Skeletal muscle satellite cell (primary cell): ENCODE results near the gene AK9.

Source experiments
- H3K27me3 ChIP-seq: 2 replicates; pipeline ENCODE4 v1.7.0; 2013; ENCODE audit warnings: low read length; ENCODE audit not compliant: control insufficient read depth, insufficient read depth
- H3K36me3 ChIP-seq: 2 replicates; pipeline ENCODE4 v1.7.0; 2013; ENCODE audit warnings: mild to moderate bottlenecking, control low read depth, low read length; ENCODE audit not compliant: insufficient read depth
- H3K4me1 ChIP-seq: 2 replicates; pipeline ENCODE4 v1.7.0; 2013; ENCODE audit warnings: low read length; ENCODE audit not compliant: control insufficient read depth, insufficient read depth
- H3K4me2 ChIP-seq: 2 replicates; pipeline ENCODE4 v1.7.0; 2013; ENCODE audit warnings: mild to moderate bottlenecking, low read length
- H3K4me3 ChIP-seq: 2 replicates; pipeline ENCODE4 v1.7.0; 2013; ENCODE audit warnings: low read length
- H3K9ac ChIP-seq: 2 replicates; pipeline ENCODE4 v1.7.0; 2013; ENCODE audit warnings: mild to moderate bottlenecking, low read depth, low read length, moderate library complexity
- H3K9me3 ChIP-seq: replicated peaks from 2 replicates; pipeline ENCODE4 v1.7.0; 2013; ENCODE audit warnings: mild to moderate bottlenecking, control low read depth, low read length

Gene AK9

DNA sequence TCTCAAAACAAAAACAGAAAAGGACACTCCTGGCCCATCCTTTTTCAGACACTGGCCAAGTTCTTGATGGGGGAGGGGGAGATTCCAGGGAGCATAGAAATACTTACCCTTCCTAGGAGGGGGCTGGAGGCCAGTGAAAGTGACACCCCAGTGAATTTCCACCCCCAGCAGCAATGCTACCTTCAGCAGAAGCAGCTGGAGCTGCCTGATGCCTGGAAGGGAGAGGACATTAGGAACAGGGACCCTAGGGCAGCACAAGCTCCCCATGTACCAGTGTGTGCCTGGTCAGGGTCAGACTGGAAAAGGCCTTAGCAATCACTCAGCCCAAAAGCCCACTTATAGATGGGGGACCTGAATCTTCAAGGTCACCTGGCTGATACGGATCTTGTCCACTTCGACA is 237.8 kb downstream of the AK9 start:
- H3K9ac ChIP-seq = no peak overlapping the region
- H3K4me2 ChIP-seq = peak overlapping the region; percentile 92
- H3K27me3 ChIP-seq = no peaks in the 10 kb centered on the region
- peaks cover 33% of the 10 kb centered on the region for H3K4me1 ChIP-seq
- H3K36me3 ChIP-seq = peaks cover 52% of the 10 kb centered on the region
- no peaks in the 10 kb centered on the region for H3K9me3 ChIP-seq
- H3K4me3 ChIP-seq = peak overlapping the region; percentile 95

DNA sequence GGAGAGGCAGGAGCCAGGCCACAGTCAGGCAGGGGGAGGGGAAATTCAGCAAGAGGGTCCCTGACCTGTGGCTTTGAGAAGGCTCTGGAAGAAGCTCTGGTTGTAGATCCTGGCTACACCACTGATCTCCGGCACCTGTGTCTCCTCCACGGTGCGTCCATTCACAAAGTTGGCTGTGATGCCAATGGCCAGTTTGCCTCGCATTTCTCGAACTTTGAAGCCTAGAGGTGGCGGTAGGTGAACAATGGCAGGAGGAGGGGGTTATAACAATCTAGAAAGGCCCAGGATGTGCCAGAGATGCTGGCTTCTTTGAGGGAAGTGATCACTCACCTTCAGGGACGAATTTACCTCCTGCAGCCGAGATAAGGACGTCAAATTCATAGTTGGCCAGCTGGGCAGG is 238.8 kb downstream of the AK9 start:
- Histone ChIP-seq H3K9ac (no peak overlapping the region), H3K36me3 (peaks cover 57% of the 10 kb centered on the region), H3K4me3 (no peak overlapping the region), H3K27me3 (no peaks in the 10 kb centered on the region), H3K4me1 (peaks cover 25% of the 10 kb centered on the region), H3K9me3 (no peaks in the 10 kb centered on the region), H3K4me2 (no peak overlapping the region)

DNA sequence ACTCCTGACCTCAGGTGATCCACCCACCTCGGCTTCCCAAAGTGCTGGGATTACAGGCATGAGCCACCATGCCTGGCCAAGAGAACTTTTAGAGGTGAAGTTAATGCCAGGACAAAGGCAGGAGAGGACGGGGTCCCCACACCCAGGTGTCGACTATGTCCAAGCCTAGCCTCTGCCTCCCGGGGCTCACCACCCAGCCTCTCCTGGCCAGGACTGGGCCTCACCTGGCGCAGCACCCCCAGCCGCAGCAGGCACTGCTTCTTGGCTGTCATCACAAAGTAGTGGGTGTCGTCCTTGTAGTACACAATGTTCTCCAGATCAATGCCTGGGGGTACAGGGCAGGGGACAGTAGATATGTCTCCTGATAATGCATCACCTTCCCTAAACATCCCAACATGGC is 239.6 kb downstream of the AK9 start:
- no peak overlapping the region for H3K4me2 ChIP-seq
- H3K36me3 ChIP-seq = peaks cover 65% of the 10 kb centered on the region
- H3K9ac ChIP-seq = no peak overlapping the region
- H3K9me3 ChIP-seq = no peaks in the 10 kb centered on the region
- H3K4me1 ChIP-seq = peaks cover 17% of the 10 kb centered on the region
- H3K27me3 ChIP-seq = no peaks in the 10 kb centered on the region
- H3K4me3 ChIP-seq = no peak overlapping the region

DNA sequence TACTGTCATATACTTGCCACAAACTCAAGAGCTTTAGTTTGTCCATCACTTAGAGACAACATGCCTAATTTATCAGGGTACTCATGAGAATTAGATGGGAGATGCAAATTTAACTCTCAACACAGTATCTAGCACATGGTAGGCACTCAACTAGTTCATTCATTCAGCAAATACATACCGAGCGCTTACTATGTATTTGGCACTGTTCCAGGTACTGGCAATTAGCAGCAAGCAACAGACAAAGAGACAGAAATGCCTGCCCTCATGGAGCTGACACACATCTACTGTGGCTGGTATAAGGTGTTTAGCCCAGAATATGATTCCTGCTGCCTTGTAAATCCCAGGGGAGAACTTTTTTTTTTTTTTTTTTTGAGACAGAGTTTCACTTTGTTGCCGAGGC is 240.2 kb downstream of the AK9 start:
- H3K4me2 ChIP-seq = no peak overlapping the region
- H3K36me3 ChIP-seq = peaks cover 71% of the 10 kb centered on the region
- H3K4me1 ChIP-seq = peaks cover 17% of the 10 kb centered on the region
- H3K4me3 ChIP-seq = no peak overlapping the region
- no peaks in the 10 kb centered on the region for H3K27me3 ChIP-seq
- no peak overlapping the region for H3K9ac ChIP-seq
- H3K9me3 ChIP-seq = no peaks in the 10 kb centered on the region

DNA sequence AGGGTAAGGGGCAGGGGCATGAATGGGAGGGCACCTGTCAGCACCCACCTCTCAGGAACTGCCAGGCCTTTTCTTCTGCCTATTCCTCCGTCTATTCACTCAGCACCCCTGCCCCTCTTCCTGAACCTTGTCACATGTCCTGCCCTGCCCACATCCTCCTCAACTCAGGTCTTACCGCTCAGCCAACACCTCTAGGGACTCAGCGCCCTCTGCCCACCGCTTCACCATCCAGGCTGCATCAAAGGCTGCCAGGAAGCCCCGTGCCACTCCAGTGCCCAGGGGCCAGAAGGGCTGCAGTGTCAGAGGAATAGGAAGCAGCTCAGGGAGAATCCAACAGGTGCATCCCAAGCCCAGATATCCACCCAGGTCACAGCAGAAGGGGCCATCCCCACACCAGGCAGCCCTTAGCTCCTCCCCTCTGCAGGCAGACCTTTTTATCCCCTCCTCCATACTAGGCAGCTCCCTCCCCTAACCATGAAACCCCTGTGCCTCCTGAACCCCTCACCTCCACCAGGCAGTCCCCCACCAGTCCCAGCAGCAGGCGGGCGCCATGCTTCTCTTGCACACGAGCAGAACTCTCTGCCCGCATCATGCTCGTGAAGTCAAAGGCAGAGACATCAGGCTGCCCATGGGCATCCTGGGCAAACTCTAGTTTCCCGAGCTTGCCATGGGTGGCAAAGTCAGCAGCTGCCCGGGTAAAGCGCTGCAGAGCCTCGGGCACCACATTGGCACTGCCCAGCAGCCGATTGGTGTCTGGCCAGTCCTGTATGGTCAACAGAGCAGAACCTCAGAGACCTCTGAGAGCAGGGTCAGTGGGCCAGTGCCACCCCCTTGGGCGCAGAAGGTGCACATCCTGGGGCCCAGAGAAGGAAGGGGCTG is 241.0 kb downstream of the AK9 start:
- Histone ChIP-seq H3K9ac (no peak overlapping the region), H3K4me3 (no peak overlapping the region), H3K4me1 (peaks cover 17% of the 10 kb centered on the region)

DNA sequence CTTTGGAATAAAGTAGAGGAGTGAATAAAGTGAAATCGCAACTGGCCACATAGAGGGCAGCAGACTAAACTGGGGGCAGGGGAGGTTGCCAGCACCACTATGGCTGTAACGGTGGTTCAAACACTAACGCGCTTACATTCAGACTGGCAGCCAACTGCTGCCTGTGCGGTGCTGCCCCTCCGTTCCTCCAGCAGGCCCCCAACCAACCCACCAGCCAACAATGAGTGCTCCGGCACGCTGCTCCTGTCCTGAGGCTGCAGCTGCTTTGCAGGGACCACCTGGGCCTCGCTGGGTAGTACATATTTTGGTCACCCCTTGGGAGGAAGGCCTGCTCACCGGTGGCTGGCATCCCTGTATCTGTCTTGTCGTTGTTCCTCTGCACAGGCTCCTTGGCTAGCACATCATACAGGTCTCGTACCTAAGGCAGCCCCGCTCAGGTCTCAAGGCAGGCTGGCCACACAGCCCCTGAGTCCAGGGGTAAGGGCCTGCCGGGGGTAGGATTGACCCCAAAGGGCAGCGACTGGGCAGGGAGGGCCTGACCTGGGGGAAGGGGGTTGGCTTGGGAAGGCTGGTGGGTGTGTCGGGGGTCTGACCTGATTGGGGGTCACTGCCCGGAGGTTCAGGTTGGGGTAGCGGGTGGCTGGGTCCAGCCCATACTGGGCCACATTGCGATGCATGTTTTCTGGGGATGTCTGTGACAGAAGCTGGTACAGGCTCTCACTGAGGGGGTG is 241.8 kb downstream of the AK9 start:
- Histone ChIP-seq H3K9ac (no peak overlapping the region), H3K4me3 (no peak overlapping the region), H3K36me3 (peaks cover 86% of the 10 kb centered on the region), H3K4me1 (peaks cover 12% of the 10 kb centered on the region), H3K9me3 (no peaks in the 10 kb centered on the region), H3K4me2 (no peak overlapping the region), H3K27me3 (no peaks in the 10 kb centered on the region)

More for the DNA sequence above, 241.0 kb downstream of the AK9 start:
- H3K36me3 ChIP-seq = peaks cover 78% of the 10 kb centered on the region
- H3K9me3 ChIP-seq = no peaks in the 10 kb centered on the region
- H3K4me2 ChIP-seq = no peak overlapping the region
- no peaks in the 10 kb centered on the region for H3K27me3 ChIP-seq

DNA sequence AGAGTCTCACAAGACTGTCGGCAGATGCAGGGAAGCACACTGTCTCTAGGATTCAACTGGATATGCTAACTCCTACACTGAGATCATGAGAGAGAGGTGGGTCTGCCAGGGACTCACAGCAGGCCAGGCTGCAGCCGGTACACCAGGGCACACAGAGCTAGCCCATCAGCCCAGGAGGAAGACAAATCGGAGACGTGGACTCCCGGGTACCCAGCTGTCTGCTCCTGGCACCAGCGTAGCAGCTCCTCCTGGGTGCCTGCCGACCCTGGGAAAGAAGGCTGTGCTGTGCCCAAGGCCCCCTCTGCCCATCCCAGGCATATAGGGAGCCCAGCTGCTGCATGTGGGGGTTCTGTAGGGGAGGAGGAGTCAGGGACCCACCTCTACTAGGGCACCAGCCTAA is 242.4 kb downstream of the AK9 start:
- peaks cover 89% of the 10 kb centered on the region for H3K36me3 ChIP-seq
- peaks cover 6% of the 10 kb centered on the region for H3K4me1 ChIP-seq
- no peaks in the 10 kb centered on the region for H3K9me3 ChIP-seq
- H3K27me3 ChIP-seq = no peaks in the 10 kb centered on the region
- H3K9ac ChIP-seq = no peak overlapping the region
- no peak overlapping the region for H3K4me3 ChIP-seq
- H3K4me2 ChIP-seq = no peak overlapping the region

DNA sequence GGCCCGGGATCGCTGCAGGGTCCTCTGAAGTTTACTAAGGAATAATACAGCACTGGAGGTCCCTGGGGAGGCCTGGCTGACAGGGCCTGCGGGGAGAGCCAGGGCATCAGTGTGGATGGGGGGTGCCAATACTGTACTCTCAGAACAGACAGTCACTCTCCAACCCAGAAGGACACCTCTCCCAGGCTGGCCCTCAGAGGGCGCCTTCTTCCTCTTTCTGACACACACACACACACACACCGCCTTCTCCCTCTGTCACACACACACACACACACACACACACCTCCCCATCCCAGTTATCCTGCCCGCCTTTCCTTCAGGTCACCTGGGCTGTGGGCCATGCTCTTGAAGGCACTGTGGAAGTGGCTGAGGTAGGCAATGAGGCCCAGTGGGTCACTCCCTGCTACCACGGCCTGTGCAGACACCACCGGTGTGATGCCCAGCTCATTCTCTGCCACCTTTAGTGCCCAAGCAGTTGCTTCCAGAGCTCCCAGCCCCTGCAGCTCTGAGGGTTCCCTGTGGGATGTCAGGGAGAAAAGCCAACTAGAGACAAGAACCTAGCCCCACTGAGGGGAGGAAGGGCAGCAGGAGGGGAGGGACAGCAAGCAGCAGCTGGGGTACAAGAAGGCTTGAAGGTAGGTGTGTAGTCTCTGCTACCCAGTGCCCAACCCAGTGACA is 243.0 kb downstream of the AK9 start:
- Histone ChIP-seq H3K4me3 (no peak overlapping the region), H3K36me3 (peaks cover 89% of the 10 kb centered on the region), H3K4me2 (no peak overlapping the region), H3K27me3 (no peaks in the 10 kb centered on the region), H3K4me1 (no peaks in the 10 kb centered on the region), H3K9me3 (no peaks in the 10 kb centered on the region), H3K9ac (no peak overlapping the region)

DNA sequence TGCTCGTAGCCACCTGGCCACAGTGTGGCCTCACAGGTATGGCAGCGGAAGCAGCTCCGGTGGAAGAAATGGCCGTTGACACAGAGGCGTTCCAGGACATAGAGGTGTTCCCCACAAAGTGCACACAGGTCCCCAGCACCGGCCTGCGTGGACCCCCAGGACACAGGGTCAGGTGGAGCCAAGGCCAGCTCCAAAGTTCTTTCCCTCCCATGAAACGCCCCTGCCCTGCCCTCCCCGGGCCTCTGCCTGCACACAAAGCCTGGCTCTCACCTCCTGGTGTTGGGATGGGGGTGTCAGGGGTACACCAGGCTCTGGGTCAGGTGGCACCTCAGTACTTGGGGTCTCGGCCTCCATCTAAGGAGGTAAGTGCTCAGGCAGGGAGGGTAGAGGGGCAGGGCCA is 243.9 kb downstream of the AK9 start:
- Histone ChIP-seq H3K4me3 (no peak overlapping the region), H3K36me3 (peaks cover 89% of the 10 kb centered on the region), H3K27me3 (no peaks in the 10 kb centered on the region), H3K9ac (no peak overlapping the region), H3K4me1 (no peaks in the 10 kb centered on the region), H3K4me2 (no peak overlapping the region), H3K9me3 (no peaks in the 10 kb centered on the region)

DNA sequence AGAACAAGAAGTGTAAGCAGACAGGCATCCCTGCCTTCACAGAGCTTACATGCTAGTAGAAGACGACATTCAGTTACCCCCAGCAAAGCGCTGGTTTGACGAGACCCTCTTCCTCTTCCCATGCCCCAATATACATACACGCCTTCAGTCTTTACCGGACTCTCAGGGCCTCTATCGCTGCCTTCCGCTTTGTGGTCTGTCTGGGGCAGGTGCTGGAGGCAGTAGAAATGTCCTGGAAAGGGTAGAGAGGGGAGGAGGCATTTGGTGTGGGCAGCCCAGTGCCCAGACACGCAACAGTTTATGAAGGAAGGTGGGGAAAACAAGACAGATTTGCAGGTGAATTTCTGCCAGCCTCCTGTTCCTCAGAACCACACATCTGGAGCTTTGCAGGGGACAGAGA is 244.5 kb downstream of the AK9 start:
- Histone ChIP-seq H3K4me2 (no peak overlapping the region), H3K4me3 (no peak overlapping the region), H3K27me3 (no peaks in the 10 kb centered on the region), H3K9me3 (no peaks in the 10 kb centered on the region), H3K4me1 (peaks cover 5% of the 10 kb centered on the region), H3K9ac (no peak overlapping the region), H3K36me3 (peaks cover 84% of the 10 kb centered on the region)

DNA sequence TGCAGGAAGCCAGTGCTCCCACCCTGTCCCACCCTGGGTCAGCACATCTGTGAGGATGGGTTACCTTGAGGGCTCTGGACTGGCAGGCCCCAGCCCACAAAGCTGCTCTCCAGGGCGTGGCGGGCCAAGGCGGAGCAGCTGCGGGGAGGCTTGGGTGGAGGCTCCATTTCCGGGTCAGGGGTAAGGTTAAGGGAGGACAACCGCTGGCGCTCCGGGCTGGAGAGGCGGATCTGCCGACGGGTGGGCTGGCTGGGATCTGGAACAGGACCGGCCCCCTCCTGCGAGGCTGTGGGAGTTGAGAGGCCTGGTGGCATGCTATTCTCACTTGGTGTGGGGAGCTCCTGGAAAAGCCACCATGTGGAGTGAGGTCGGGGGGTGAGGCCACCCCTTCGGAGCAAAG is 244.9 kb downstream of the AK9 start:
- peaks cover 81% of the 10 kb centered on the region for H3K36me3 ChIP-seq
- peaks cover 10% of the 10 kb centered on the region for H3K4me1 ChIP-seq
- H3K9ac ChIP-seq = no peak overlapping the region

More for the DNA sequence above, 244.9 kb downstream of the AK9 start:
- no peak overlapping the region for H3K4me2 ChIP-seq
- no peak overlapping the region for H3K4me3 ChIP-seq
- no peaks in the 10 kb centered on the region for H3K9me3 ChIP-seq
- H3K27me3 ChIP-seq = no peaks in the 10 kb centered on the region
